SU-DHL-6 (cell line): ENCODE results near the gene TMEM38B.

Experiments
- H2AFZ ChIP-seq: fragments of 200-600 bp; sonication (generic); 2 replicates; pipeline ENCODE4 v1.6.1; 2014; ENCODE audit warnings: low read depth, mild to moderate bottlenecking, moderate library complexity, mixed read lengths, antibody characterized with exemption, low read length; ENCODE audit not compliant: severe bottlenecking
- H3F3A ChIP-seq: fragments of 200-600 bp; shearing (Covaris generic); 2 replicates; pipeline ENCODE4 v1.6.0; 2016; ENCODE audit warnings: antibody characterized with exemption, mild to moderate bottlenecking; ENCODE audit not compliant: insufficient read depth
- H3K27ac ChIP-seq: fragments of 200-600 bp; sonication (generic); 2 replicates; pipeline ENCODE4 v1.5.1; 2016; ENCODE audit warnings: low read depth, mild to moderate bottlenecking, low read length, moderate library complexity, mixed read lengths
- H3K27me3 ChIP-seq: fragments of 200-600 bp; sonication (generic), shearing (Covaris generic); 2 replicates; pipeline ENCODE4 v1.6.0; 2014; ENCODE audit warnings: mild to moderate bottlenecking, low read length
- H3K36me3 ChIP-seq: fragments of 200-600 bp; sonication (generic); 2 replicates; pipeline ENCODE4 v1.6.1; 2014; ENCODE audit warnings: mild to moderate bottlenecking, low read length, mixed read lengths
- H3K4me2 ChIP-seq: fragments of 300-600, 200-600 bp; shearing (Covaris generic), sonication (generic); 2 replicates; pipeline ENCODE4 v1.6.0; 2014; ENCODE audit warnings: low read length, low read depth, mild to moderate bottlenecking; ENCODE audit not compliant: poor library complexity, severe bottlenecking
- H3K4me3 ChIP-seq: fragments of 200-600 bp; sonication (generic); 2 replicates; pipeline ENCODE4 v1.5.1; 2014; ENCODE audit warnings: antibody characterized with exemption, low read length, mild to moderate bottlenecking, mixed read lengths; ENCODE audit not compliant: insufficient read depth, poor library complexity, severe bottlenecking
- H3K79me2 ChIP-seq: fragments of 200-600 bp; sonication (generic); 2 replicates; pipeline ENCODE4 v1.6.1; 2014; ENCODE audit warnings: mild to moderate bottlenecking, low read length, moderate library complexity; ENCODE audit not compliant: insufficient read depth
- H3K9ac ChIP-seq: fragments of 200-600 bp; sonication (generic); 2 replicates; pipeline ENCODE4 v1.7.0; 2014; ENCODE audit warnings: mild to moderate bottlenecking, low read length
- H3K9me2 ChIP-seq: fragments of 200-600 bp; sonication (generic); replicated peaks from 2 replicates; pipeline ENCODE4 v1.6.1; 2014; ENCODE audit warnings: low read length; ENCODE audit not compliant: insufficient read depth
- H3K9me3 ChIP-seq: fragments of 200-600 bp; sonication (generic); 2 replicates; pipeline ENCODE4 v1.6.1; 2014; ENCODE audit warnings: low read length, mixed read lengths; ENCODE audit not compliant: insufficient read depth
- H4K20me1 ChIP-seq: fragments of 200-600 bp; sonication (generic); 2 replicates; pipeline ENCODE4 v1.6.1; 2014; ENCODE audit warnings: low read depth, mild to moderate bottlenecking, antibody characterized with exemption, low read length, moderate library complexity, mixed read lengths
- EZH2phosphoT487 ChIP-seq: fragments of 200-600 bp; sonication (generic), shearing (Covaris generic); conservative IDR thresholded peaks from 2 replicates; pipeline ENCODE4 v1.6.1; 2018; ENCODE audit warnings: mild to moderate bottlenecking, antibody characterized with exemption, low read length, moderate library complexity, mixed read lengths
- TF ChIP-seq, protein P1 (sequence below): fragments of 200-600 bp; sonication (generic); IDR thresholded peaks from one replicate; pipeline ENCODE4 v1.5.1; 2017; ENCODE audit warnings: antibody characterized with exemption, mild to moderate bottlenecking, low read length, moderate library complexity; ENCODE audit not compliant: insufficient read depth, poor library complexity, severe bottlenecking

Gene TMEM38B

DNA sequence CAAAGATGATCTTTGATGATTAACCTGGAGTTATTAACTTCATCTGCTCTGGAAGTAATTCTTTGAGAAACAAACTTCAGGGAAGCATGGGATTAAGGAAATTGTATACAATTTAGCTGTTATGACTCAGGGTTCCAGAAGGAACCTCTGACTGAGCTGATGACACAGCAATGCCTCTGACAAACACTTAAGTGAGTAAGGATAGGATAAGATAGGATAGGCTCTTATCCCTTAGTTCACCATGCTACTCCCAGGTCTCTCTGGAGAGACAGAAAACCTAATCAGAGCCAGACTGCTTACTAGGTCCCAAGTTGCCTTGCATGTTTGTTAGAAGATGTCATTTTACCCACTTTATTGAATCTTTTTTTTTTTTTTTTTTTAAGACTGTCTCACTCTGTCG, 12.6 kb upstream of the TMEM38B start:
- Histone ChIP-seq H3K27ac (no peak overlapping the region), H3K9ac (no peak overlapping the region), H3K79me2 (no peaks in the 10 kb centered on the region), H3K4me3 (no peak overlapping the region), H4K20me1 (no peaks in the 10 kb centered on the region), H2AFZ (no peak overlapping the region), H3F3A (no peaks in the 10 kb centered on the region), H3K9me2 (no peaks in the 10 kb centered on the region), H3K9me3 (no peaks in the 10 kb centered on the region), H3K27me3 (no peaks in the 10 kb centered on the region), H3K4me2 (no peak overlapping the region), H3K36me3 (no peaks in the 10 kb centered on the region)
- TF ChIP-seq EZH2phosphoT487, result no peak
- TF ChIP-seq, protein P1, sequence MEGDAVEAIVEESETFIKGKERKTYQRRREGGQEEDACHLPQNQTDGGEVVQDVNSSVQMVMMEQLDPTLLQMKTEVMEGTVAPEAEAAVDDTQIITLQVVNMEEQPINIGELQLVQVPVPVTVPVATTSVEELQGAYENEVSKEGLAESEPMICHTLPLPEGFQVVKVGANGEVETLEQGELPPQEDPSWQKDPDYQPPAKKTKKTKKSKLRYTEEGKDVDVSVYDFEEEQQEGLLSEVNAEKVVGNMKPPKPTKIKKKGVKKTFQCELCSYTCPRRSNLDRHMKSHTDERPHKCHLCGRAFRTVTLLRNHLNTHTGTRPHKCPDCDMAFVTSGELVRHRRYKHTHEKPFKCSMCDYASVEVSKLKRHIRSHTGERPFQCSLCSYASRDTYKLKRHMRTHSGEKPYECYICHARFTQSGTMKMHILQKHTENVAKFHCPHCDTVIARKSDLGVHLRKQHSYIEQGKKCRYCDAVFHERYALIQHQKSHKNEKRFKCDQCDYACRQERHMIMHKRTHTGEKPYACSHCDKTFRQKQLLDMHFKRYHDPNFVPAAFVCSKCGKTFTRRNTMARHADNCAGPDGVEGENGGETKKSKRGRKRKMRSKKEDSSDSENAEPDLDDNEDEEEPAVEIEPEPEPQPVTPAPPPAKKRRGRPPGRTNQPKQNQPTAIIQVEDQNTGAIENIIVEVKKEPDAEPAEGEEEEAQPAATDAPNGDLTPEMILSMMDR, result no peak

DNA sequence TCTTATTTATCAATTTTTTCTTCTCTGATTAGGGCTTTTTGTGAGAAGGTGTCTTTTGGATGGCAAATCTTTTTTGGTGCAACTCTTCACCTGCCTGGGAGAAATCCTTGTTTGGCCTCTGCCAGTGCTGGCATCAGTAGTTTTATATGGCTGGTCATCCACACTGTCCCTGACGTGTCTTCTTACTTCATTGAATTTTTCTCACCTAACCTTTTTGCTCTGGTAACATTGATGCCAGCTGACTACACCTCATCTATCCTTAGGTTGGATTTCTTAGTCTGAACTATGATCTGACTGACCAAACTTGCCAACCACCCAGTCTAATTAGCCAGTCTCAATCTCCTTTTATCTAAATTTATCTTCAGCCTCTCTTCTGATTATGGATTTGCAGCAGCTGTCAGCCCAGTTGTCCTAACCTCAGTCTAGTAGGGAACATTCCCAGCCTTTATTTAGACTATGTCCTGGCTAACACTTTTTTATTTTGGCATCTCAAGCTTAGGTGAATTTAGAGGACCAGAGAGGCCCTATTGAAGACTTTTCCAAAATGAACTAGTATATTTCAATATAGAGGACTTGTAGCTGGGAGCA, 10.6 kb upstream of the TMEM38B start:
- H3K36me3 ChIP-seq, result no peaks in the 10 kb centered on the region
- TF ChIP-seq, protein P1, result no peak
- no peak for TF ChIP-seq EZH2phosphoT487
- no peaks in the 10 kb centered on the region for H3K9me3 ChIP-seq
- no peaks in the 10 kb centered on the region for H3K27me3 ChIP-seq
- H3K4me3 ChIP-seq, result no peak overlapping the region
- no peaks in the 10 kb centered on the region for H3F3A ChIP-seq
- H3K9ac ChIP-seq, result no peak overlapping the region
- H4K20me1 ChIP-seq, result no peaks in the 10 kb centered on the region
- no peak overlapping the region for H3K27ac ChIP-seq
- no peaks in the 10 kb centered on the region for H3K9me2 ChIP-seq
- H3K79me2 ChIP-seq, result no peaks in the 10 kb centered on the region
- no peak overlapping the region for H3K4me2 ChIP-seq
- no peak overlapping the region for H2AFZ ChIP-seq

DNA sequence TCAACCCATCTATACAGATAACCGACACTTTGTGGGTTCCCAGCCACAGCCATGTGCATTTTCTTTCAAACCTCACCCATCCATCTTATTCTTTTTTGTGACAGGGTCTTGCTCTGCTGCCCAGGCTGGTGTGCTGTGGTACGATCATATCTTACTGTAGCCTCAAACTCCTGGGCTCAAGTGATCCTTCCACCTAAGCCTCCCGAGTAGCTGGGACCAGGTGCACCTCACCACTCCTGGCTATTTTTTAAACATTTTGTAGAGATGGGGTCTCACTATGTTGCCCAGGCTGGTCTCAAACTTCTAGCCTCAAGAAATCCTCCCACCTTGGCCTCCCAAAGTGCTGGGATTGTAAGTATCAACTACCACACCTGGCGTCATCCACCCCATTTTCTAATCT, 7.4 kb upstream of the TMEM38B start:
- no peak overlapping the region for H3K4me3 ChIP-seq

More for the DNA sequence above, 7.4 kb upstream of the TMEM38B start:
- no peaks in the 10 kb centered on the region for H3K9me2 ChIP-seq
- no peaks in the 10 kb centered on the region for H4K20me1 ChIP-seq
- no peak overlapping the region for H3K4me2 ChIP-seq
- H2AFZ ChIP-seq, result no peak overlapping the region
- no peaks in the 10 kb centered on the region for H3K79me2 ChIP-seq
- TF ChIP-seq EZH2phosphoT487, result no peak
- TF ChIP-seq, protein P1, result no peak
- no peak overlapping the region for H3K27ac ChIP-seq
- H3K9me3 ChIP-seq, result no peaks in the 10 kb centered on the region
- no peaks in the 10 kb centered on the region for H3K27me3 ChIP-seq
- no peaks in the 10 kb centered on the region for H3F3A ChIP-seq
- no peaks in the 10 kb centered on the region for H3K36me3 ChIP-seq
- H3K9ac ChIP-seq, result no peak overlapping the region
